IMR-90 (cell line): ENCODE data around the gene ARHGDIA. TPM values are rescaled to one million over a fixed set of nuclear protein-coding genes. Genes with fewer than 3 reads are reported as not detected.

Experiments used
- ATAC-seq: fragments of 200-7000 bp; cut with Tn5 transposase; 2 replicates; pipeline ENCODE4 v1.9.1; 2020; ENCODE audit warnings: low read depth, mild to moderate bottlenecking, moderate library complexity
- BruUV-seq: library from RNA; stranded (reverse); fragments of 400-500 nt; replicated peaks from 2 replicates; lab custom pipeline; 2021; lab: Mats Ljungman, UMichigan
- CTCF ChIA-PET: fragments of 300-600 bp; formaldehyde crosslinking; extraction: SDS; loops from one replicate; lab custom pipeline; 2021; ENCODE audit warnings: antibody characterized with exemption; lab: Yijun Ruan, JAX
- POLR2A ChIA-PET: fragments of 300-600 bp; sonication (Branson Sonifier 250); formaldehyde crosslinking; loops from one replicate; lab custom pipeline; 2022; ENCODE audit warnings: antibody characterized with exemption; ENCODE audit not compliant: unreplicated experiment; lab: Charles Lee
- DNase-seq: peaks from one replicate; pipeline ENCODE4 v3.0.0; 2013
- H2AFZ ChIP-seq: replicated peaks from 2 replicates; pipeline ENCODE3; 2013; ENCODE audit warnings: low read length, mild to moderate bottlenecking; ENCODE audit not compliant: poor library complexity
- H2AK5ac ChIP-seq: 2 replicates; pipeline ENCODE4 v1.6.1; 2013; ENCODE audit warnings: low read depth, low read length, inconsistent platforms
- H2AK9ac ChIP-seq: replicated peaks from 2 replicates; pipeline ENCODE3; 2013; ENCODE audit warnings: mild to moderate bottlenecking, low read depth, low read length, moderate library complexity; ENCODE audit not compliant: poor library complexity
- H2BK120ac ChIP-seq: 2 replicates; pipeline ENCODE4 v1.6.1; 2013; ENCODE audit warnings: low read depth, low read length, inconsistent platforms
- H2BK15ac ChIP-seq: 3 replicates; pipeline ENCODE4 v1.6.1; 2013; ENCODE audit warnings: low read depth, low read length, inconsistent platforms
- H2BK20ac ChIP-seq: 2 replicates; pipeline ENCODE4 v1.6.1; 2013; ENCODE audit warnings: low read depth, mild to moderate bottlenecking, inconsistent platforms, low read length, moderate library complexity
- H2BK5ac ChIP-seq: 2 replicates; pipeline ENCODE4 v1.6.1; 2013; ENCODE audit warnings: mild to moderate bottlenecking, low read depth, low read length, inconsistent platforms; ENCODE audit not compliant: poor library complexity, severe bottlenecking
- H3K14ac ChIP-seq: replicated peaks from 2 replicates; pipeline ENCODE4 v1.6.1; 2013; ENCODE audit warnings: low read depth, low read length, inconsistent platforms
- H3K18ac ChIP-seq: 2 replicates; pipeline ENCODE4 v1.6.1; 2013; ENCODE audit warnings: low read depth, low read length, control low read depth
- H3K23ac ChIP-seq: 2 replicates; pipeline ENCODE4 v1.6.1; 2013; ENCODE audit warnings: low read depth, low read length, inconsistent platforms
- H3K27ac ChIP-seq: 2 replicates; pipeline ENCODE4 v1.5.1; 2013; ENCODE audit warnings: mild to moderate bottlenecking, control low read depth, low read length; ENCODE audit not compliant: insufficient read depth
- H3K27me3 ChIP-seq: 2 replicates; pipeline ENCODE4 v1.6.1; 2013; ENCODE audit warnings: low read length; ENCODE audit not compliant: control insufficient read depth, insufficient read depth
- H3K36me3 ChIP-seq: 2 replicates; pipeline ENCODE4 v1.6.1; 2013; ENCODE audit warnings: low read length, mixed read lengths; ENCODE audit not compliant: control insufficient read depth, insufficient read depth
- H3K4ac ChIP-seq: 2 replicates; pipeline ENCODE4 v1.6.1; 2013; ENCODE audit warnings: low read depth, low read length, inconsistent platforms
- H3K4me1 ChIP-seq: 2 replicates; pipeline ENCODE4 v1.6.1; 2013; ENCODE audit warnings: low read length, mixed read lengths; ENCODE audit not compliant: control insufficient read depth, insufficient read depth
- H3K4me2 ChIP-seq: 2 replicates; pipeline ENCODE4 v1.6.1; 2013; ENCODE audit warnings: low read depth, mild to moderate bottlenecking, control low read depth, low read length, moderate library complexity
- H3K4me3 ChIP-seq: 2 replicates; pipeline ENCODE4 v1.5.1; 2013; ENCODE audit warnings: low read depth, mild to moderate bottlenecking, control low read depth, low read length, moderate library complexity; ENCODE audit not compliant: insufficient read depth
- H3K56ac ChIP-seq: 2 replicates; pipeline ENCODE4 v1.6.1; 2013; ENCODE audit warnings: low read length, inconsistent platforms; ENCODE audit not compliant: insufficient read depth; ENCODE audit errors: extremely low read depth
- H3K79me1 ChIP-seq, 2 experiments: 2 replicates each; pipeline ENCODE4 v1.6.1; 2013; ENCODE audit warnings: low read length in 2 of 2, inconsistent platforms in 1 of 2, low read depth in 1 of 2
- H3K9ac ChIP-seq: 2 replicates; pipeline ENCODE4 v1.6.1; 2013; ENCODE audit warnings: low read depth, low read length, control low read depth
- H3K9me1 ChIP-seq: 2 replicates; pipeline ENCODE4 v1.6.1; 2013; ENCODE audit warnings: low read length, inconsistent platforms; ENCODE audit not compliant: insufficient read depth
- H3K9me3 ChIP-seq: 2 replicates; pipeline ENCODE4 v1.6.1; 2013; ENCODE audit warnings: low read length; ENCODE audit not compliant: control insufficient read depth, insufficient read depth
- H4K20me1 ChIP-seq: 2 replicates; pipeline ENCODE4 v1.6.1; 2013; ENCODE audit warnings: low read length, inconsistent platforms; ENCODE audit not compliant: insufficient read depth
- H4K5ac ChIP-seq: 2 replicates; pipeline ENCODE4 v1.6.1; 2013; ENCODE audit warnings: mild to moderate bottlenecking, low read depth, low read length, control low read depth
- H4K8ac ChIP-seq, 2 experiments: 2 replicates each; pipeline ENCODE4 v1.6.1; 2013; ENCODE audit warnings: low read depth in 2 of 2, low read length in 2 of 2, control low read depth in 1 of 2, inconsistent platforms in 1 of 2
- H4K91ac ChIP-seq: 2 replicates; pipeline ENCODE4 v1.6.1; 2013; ENCODE audit warnings: low read depth, low read length, inconsistent platforms; ENCODE audit not compliant: insufficient read depth
- CEBPB ChIP-seq: IDR thresholded peaks from 2 replicates; pipeline ENCODE4 v1.6.1; 2012; ENCODE audit warnings: low read depth, low read length, improper control_type of control experiment
- CHD1 ChIP-seq: IDR thresholded peaks from 2 replicates; pipeline ENCODE4 v1.6.1; 2012; ENCODE audit warnings: low read depth, low read length, improper control_type of control experiment
- MAFK ChIP-seq: IDR thresholded peaks from 2 replicates; pipeline ENCODE4 v1.6.1; 2012; ENCODE audit warnings: low read depth, low read length, improper control_type of control experiment
- MAZ ChIP-seq: IDR thresholded peaks from 2 replicates; pipeline ENCODE4 v1.6.1; 2012; ENCODE audit warnings: low read depth, mild to moderate bottlenecking, low read length, improper control_type of control experiment, moderate library complexity, borderline replicate concordance
- NFE2L2 ChIP-seq: fragments of 150-350 bp; IDR thresholded peaks from 2 replicates; pipeline ENCODE4 v1.6.1; 2016; ENCODE audit warnings: low read depth, mild to moderate bottlenecking, low read length
- RAD21 ChIP-seq: IDR thresholded peaks from 2 replicates; pipeline ENCODE4 v1.6.1; 2012; ENCODE audit warnings: low read length, improper control_type of control experiment
- RCOR1 ChIP-seq: IDR thresholded peaks from 2 replicates; pipeline ENCODE4 v1.6.1; 2012; ENCODE audit warnings: mild to moderate bottlenecking, low read length, improper control_type of control experiment; ENCODE audit not compliant: insufficient replicate concordance
- USF2 ChIP-seq: fragments of 150-350 bp; IDR thresholded peaks from 2 replicates; pipeline ENCODE4 v1.6.1; 2017; ENCODE audit warnings: mild to moderate bottlenecking, antibody characterized with exemption, low read length, low read depth
- WGBS, 2 experiments: methylation state at CpG; one replicate each; pipeline versions ENCODE4 v1.1.5 to v1.1.7; 2013; ENCODE audit warnings: missing lambda C conversion rate in 2 of 2; ENCODE audit not compliant: insufficient read length in 1 of 2; ENCODE audit errors: extremely low coverage in 2 of 2; 5-methylcytosine and 5-hydroxymethylcytosine counted together
- dilution Hi-C: fragments of 300-500 bp; cut with HindIII; formaldehyde crosslinking; loops from one replicate; pipeline ENCODE4 v1.14.3; 2018; ENCODE audit warnings: low sequenced_read_pairs; ENCODE audit not compliant: unreplicated experiment
- in situ Hi-C: fragments of 300-500 bp; cut with MboI; formaldehyde crosslinking; loops from 3 replicates; pipeline ENCODE4 v1.14.3; 2019; ENCODE audit warnings: low sequenced_read_pairs, inconsistent platforms, mixed read lengths
- intact Hi-C: fragments of 100-400 bp; cut with micrococcal nuclease; formaldehyde crosslinking; loops from 2 replicates; pipeline ENCODE4 v1.10.0; 2022
- polyA plus RNA-seq, 3 experiments: library from polyadenylated mRNA; depleted of rRNA; stranded (reverse); fragments of >200 nt; gene quantifications; 2 replicates each; pipeline ENCODE4 v1.2.3, GENCODE V29; 2012; ENCODE audit warnings: low replicate concordance in 1 of 3
- total RNA-seq: library from RNA; depleted of rRNA; stranded (reverse); fragments of >200 nt; gene quantifications from 2 replicates; pipeline ENCODE4 v1.2.3, GENCODE V29; 2012

ARHGDIA gene
- total and polyA plus RNA-seq, 2 of the 4 experiments (the other 2 are of a cell fraction) = 62.7 to 362 TPM

DNA sequence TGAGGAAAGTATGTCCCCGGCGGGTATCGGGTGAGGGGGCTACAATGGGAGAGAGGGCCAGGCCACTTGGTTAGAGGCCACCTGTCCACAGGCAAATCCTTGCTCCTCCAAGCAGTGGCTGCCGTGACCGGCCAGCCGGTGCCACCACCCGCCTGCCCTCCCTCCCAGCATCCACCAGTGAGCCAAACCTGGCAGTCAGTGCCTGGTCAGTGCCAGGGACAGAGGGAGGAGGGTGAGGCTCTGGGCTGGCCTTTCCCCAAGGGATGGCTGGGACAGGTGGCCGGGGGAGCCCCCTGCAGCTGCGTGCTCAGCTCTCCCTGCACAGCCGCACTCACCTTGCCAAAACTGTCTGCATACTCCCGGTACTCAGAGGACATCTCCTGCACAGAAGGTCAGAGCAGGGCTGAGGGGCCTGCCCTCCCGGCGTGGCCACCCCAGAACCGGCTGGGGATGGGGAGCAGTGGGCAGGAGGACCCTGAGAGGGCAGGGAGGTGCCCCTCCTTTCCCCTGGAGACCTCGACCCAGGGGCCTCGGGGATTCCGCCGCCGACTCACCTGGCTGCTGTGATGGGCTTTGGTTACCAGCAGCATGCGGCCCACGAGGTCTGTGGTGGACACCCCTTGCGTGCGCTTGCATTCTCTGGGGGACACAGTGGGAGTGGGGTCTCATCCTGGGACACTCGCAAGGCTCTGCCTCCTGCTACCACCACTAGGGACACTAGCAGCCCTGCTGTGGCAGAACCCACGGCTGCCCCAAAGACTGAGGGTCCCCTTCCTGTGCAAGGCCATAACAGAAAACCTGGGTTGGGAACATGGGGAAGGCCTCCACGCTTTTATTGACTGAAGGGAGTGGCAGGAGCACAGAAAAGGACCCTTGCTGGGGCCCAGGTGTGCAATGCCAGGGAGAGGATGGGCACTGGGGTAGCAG lies 36.3 kb upstream of the ARHGDIA start:
- no peak for TF ChIP-seq RAD21
- TF ChIP-seq MAZ = no peak
- TF ChIP-seq CHD1 = no peak
- TF ChIP-seq CEBPB = no peak
- no peak for TF ChIP-seq NFE2L2
- TF ChIP-seq MAFK = no peak
- TF ChIP-seq USF2 = no peak
- no peak for TF ChIP-seq RCOR1
- Histone ChIP-seq H2BK20ac (no peak overlapping the region), H2AFZ (no peak overlapping the region), H3K79me1 (peaks cover 0 to 15% of the 10 kb centered on the region in 2 experiments; a peak in 2 of 4 replicates), H3K27me3 (no peaks in the 10 kb centered on the region), H3K18ac (no peak overlapping the region), H3K4me2 (no peak overlapping the region), H2BK15ac (no peak overlapping the region), H3K4me3 (no peak overlapping the region), H3K27ac (no peak overlapping the region), H4K20me1 (peaks cover 14% of the 10 kb centered on the region), H2AK9ac (no peak overlapping the region), H4K5ac (no peak overlapping the region), H3K14ac (no peak overlapping the region), H3K36me3 (peaks cover 20% of the 10 kb centered on the region; the same call in 1 of the 2 replicates), H2BK5ac (no peak overlapping the region), H2AK5ac (no peak overlapping the region), H3K23ac (no peak overlapping the region), H3K56ac (no peak overlapping the region), H3K9me1 (0 out of 2 replicates have a peak, but pooled peaks cover 4% of the 10 kb centered on the region), H3K9ac (no peak overlapping the region), H2BK120ac (no peak overlapping the region), H4K91ac (no peak overlapping the region), H3K9me3 (no peaks in the 10 kb centered on the region), H4K8ac (no peak overlapping the region), H3K4ac (no peak overlapping the region), H3K4me1 (peaks cover 5% of the 10 kb centered on the region)
- ATAC-seq (no peak), DNase-seq (no peak)
- dilution Hi-C loops (no loop called here), intact Hi-C loops (no loop called here), in situ Hi-C loops (no loop called here)
- no TSS peak for BruUV-seq
- 97% methylated on average over 4 of the region's 26 CpGs; no CpG with 5 or more reads in 1 of the 2 experiments for WGBS, 2 experiments
- CTCF ChIA-PET = no interaction called here
- POLR2A ChIA-PET = no interaction called here
